HEK293 (cell line): Measurements from ENCODE around the gene CHEK1.

ENCODE experiments used
- CTCF ChIA-PET: fragments of 350-600 bp; formaldehyde crosslinking; extraction: SDS; loops from one replicate; lab custom pipeline; 2021; ENCODE audit warnings: antibody characterized with exemption; lab: Yijun Ruan, JAX
- POLR2A ChIA-PET: fragments of 300-600 bp; formaldehyde crosslinking; extraction: SDS; loops from one replicate; lab custom pipeline; 2020; ENCODE audit warnings: antibody characterized with exemption, inconsistent platforms; lab: Yijun Ruan, JAX
- H3K27ac ChIP-seq: fragments of 200-500 bp; sonication (Bioruptor generic); 2 replicates; pipeline ENCODE4 v1.5.1; 2014; ENCODE audit warnings: low read depth, low read length, control low read depth, inconsistent platforms; ENCODE audit errors: extremely low read depth
- H3K36me3 ChIP-seq, 2 experiments: fragments of 200-500 bp in 1 of 2; sonication (Bioruptor generic) in 1 of 2; 1 replicate in 1 of 2; 2 replicates in 1 of 2; pipeline ENCODE4 v1.5.1; 2014 to 2017; ENCODE audit warnings: inconsistent platforms in 2 of 2, low read length in 2 of 2; ENCODE audit not compliant: control insufficient read depth in 2 of 2, insufficient read depth in 1 of 2
- H3K4me1 ChIP-seq: fragments of 200-500 bp; sonication (Bioruptor generic); 2 replicates; pipeline ENCODE4 v1.5.1; 2014; ENCODE audit warnings: mild to moderate bottlenecking, low read length, inconsistent platforms; ENCODE audit not compliant: control insufficient read depth, insufficient read depth
- H3K4me3 ChIP-seq: 2 replicates; pipeline ENCODE4 v1.5.1; 2011; ENCODE audit warnings: low read depth, mild to moderate bottlenecking, control low read depth, low read length, moderate library complexity
- H3K9me3 ChIP-seq: fragments of 200-500 bp; sonication (Bioruptor generic); 2 replicates; pipeline ENCODE4 v1.5.1; 2014; ENCODE audit warnings: low read depth, low read length, inconsistent platforms; ENCODE audit not compliant: control insufficient read depth, insufficient read depth
- HIC1 ChIP-seq: fragments of 450-650 bp; formaldehyde crosslinking; IDR thresholded peaks from 2 replicates; pipeline ENCODE4 v1.5.1; 2016; ENCODE audit warnings: missing biosample characterization, missing genetic modification characterization
- MEIS1 ChIP-seq: sonication (generic); formaldehyde crosslinking; IDR thresholded peaks from 2 replicates; pipeline ENCODE4 v1.8.1; 2022; ENCODE audit warnings: missing genetic modification reagents, mild to moderate bottlenecking, borderline replicate concordance
- PRDM10 ChIP-seq: fragments of 450-650 bp; formaldehyde crosslinking; IDR thresholded peaks from 2 replicates; pipeline ENCODE4 v1.5.1; 2016; ENCODE audit warnings: missing biosample characterization, missing genetic modification characterization
- SCRT2 ChIP-seq: fragments of 450-650 bp; formaldehyde crosslinking; IDR thresholded peaks from 2 replicates; pipeline ENCODE4 v1.5.1; 2016; ENCODE audit warnings: missing biosample characterization, missing genetic modification characterization
- ZNF10 ChIP-seq: fragments of 450-650 bp; formaldehyde crosslinking; IDR thresholded peaks from 2 replicates; pipeline ENCODE4 v1.5.1; 2017; ENCODE audit warnings: missing biosample characterization, missing genetic modification characterization
- ZNF148 ChIP-seq: fragments of 450-650 bp; formaldehyde crosslinking; IDR thresholded peaks from 2 replicates; pipeline ENCODE4 v1.5.0; 2017; ENCODE audit warnings: missing biosample characterization, missing genetic modification characterization, borderline replicate concordance
- ZNF184 ChIP-seq: fragments of 450-650 bp; IDR thresholded peaks from 2 replicates; pipeline ENCODE4 v1.5.1; 2018; ENCODE audit warnings: missing biosample characterization, mild to moderate bottlenecking, missing genetic modification characterization
- ZNF214 ChIP-seq: fragments of 450-650 bp; formaldehyde crosslinking; IDR thresholded peaks from 2 replicates; pipeline ENCODE4 v1.5.1; 2017; ENCODE audit warnings: missing biosample characterization, mild to moderate bottlenecking, missing genetic modification characterization, borderline replicate concordance
- ZNF239 ChIP-seq: fragments of 450-650 bp; formaldehyde crosslinking; IDR thresholded peaks from 2 replicates; pipeline ENCODE4 v1.5.1; 2016; ENCODE audit warnings: missing biosample characterization, missing genetic modification characterization
- ZNF324 ChIP-seq: fragments of 450-650 bp; formaldehyde crosslinking; IDR thresholded peaks from 2 replicates; pipeline ENCODE4 v1.5.1; 2016; ENCODE audit warnings: missing biosample characterization, missing genetic modification characterization
- ZNF48 ChIP-seq: fragments of 450-650 bp; formaldehyde crosslinking; IDR thresholded peaks from 2 replicates; pipeline ENCODE4 v1.5.1; 2016; ENCODE audit warnings: missing biosample characterization, missing genetic modification characterization
- ZNF692 ChIP-seq: fragments of 450-650 bp; formaldehyde crosslinking; IDR thresholded peaks from 2 replicates; pipeline ENCODE4 v1.5.1; 2016; ENCODE audit warnings: missing biosample characterization, missing genetic modification characterization
- ZNF704 ChIP-seq: fragments of 450-650 bp; formaldehyde crosslinking; IDR thresholded peaks from 2 replicates; pipeline ENCODE4 v1.5.1; 2016; ENCODE audit warnings: missing biosample characterization, missing genetic modification characterization
- ZNF837 ChIP-seq: fragments of 450-650 bp; formaldehyde crosslinking; IDR thresholded peaks from 2 replicates; pipeline ENCODE4 v1.5.1; 2016; ENCODE audit warnings: missing biosample characterization, missing genetic modification characterization
- ZSCAN18 ChIP-seq: fragments of 450-650 bp; formaldehyde crosslinking; IDR thresholded peaks from 2 replicates; pipeline ENCODE4 v1.5.1; 2016; ENCODE audit warnings: missing biosample characterization, missing genetic modification characterization

The CHEK1 gene

GRCh38 chr11:125685228-125685627, 60.3 kb downstream of the CHEK1 start (continued):
- TF ChIP-seq MEIS1 (no peak), ZNF704 (tag by site-specific recombination) (no peak), ZNF48 (tag by site-specific recombination) (no peak), SCRT2 (tag by site-specific recombination) (no peak), ZNF692 (tag by site-specific recombination) (no peak), ZNF184 (tag by site-specific recombination) (no peak)

- Histone ChIP-seq H3K27ac (no peak overlapping the region), H3K4me3 (no peak overlapping the region), H3K4me1 (no peaks in the 10 kb centered on the region), H3K36me3 (no peaks in the 10 kb centered on the region), H3K9me3 (no peaks in the 10 kb centered on the region)
- CTCF ChIA-PET, result interaction anchor here (0.9 kb wide), 1 partner anchor 8 kb away, joined by 3 read pairs; no protein-coding TSS in a partner anchor
- POLR2A ChIA-PET, result no interaction called here
- TF ChIP-seq ZNF214 (tag by site-specific recombination) (no peak), ZNF239 (tag by site-specific recombination) (no peak), HIC1 (tag by site-specific recombination) (no peak), ZNF324 (tag by site-specific recombination) (no peak), ZNF10 (no peak), ZNF837 (tag by site-specific recombination) (no peak)
Measured at GRCh38 chr11:125688066-125688465, 63.1 kb downstream of the CHEK1 start.

- CTCF ChIA-PET, result interaction anchor here (0.7 to 0.9 kb wide), 2 partner anchors 9 to 187 kb away, joined by 3 read pairs; no protein-coding TSS in a partner anchor
Measured at GRCh38 chr11:125688632-125689031, 63.7 kb downstream of the CHEK1 start.

More at GRCh38 chr11:125688632-125689031, 63.7 kb downstream of the CHEK1 start:
- POLR2A ChIA-PET, result no interaction called here
- H3K4me3 ChIP-seq, result no peak overlapping the region
- no peak for TF ChIP-seq ZSCAN18 (tag by site-specific recombination)
- TF ChIP-seq ZNF148 (tag by site-specific recombination), result no peak
- no peak for TF ChIP-seq PRDM10 (tag by site-specific recombination)
- TF ChIP-seq, all 188 proteins: peak for 0
- H3K9me3 ChIP-seq, result no peaks in the 10 kb centered on the region
- H3K36me3 ChIP-seq, result no peaks in the 10 kb centered on the region
- H3K4me1 ChIP-seq, result no peaks in the 10 kb centered on the region
- H3K27ac ChIP-seq, result no peak overlapping the region
